SK-N-SH treated with all-trans-retinoic acid at 6 μM for 48 hours (cell line): ENCODE data around the gene CHI3L1.

ENCODE experiments used
- PATZ1 ChIP-seq: fragments of 250-450 bp; sonication (Bioruptor Pico); IDR thresholded peaks from 2 replicates; pipeline ENCODE4 v1.8.0; 2020; ENCODE audit warnings: mild to moderate bottlenecking, moderate library complexity, borderline replicate concordance
- TOX ChIP-seq: fragments of 250-450 bp; sonication (Bioruptor Pico); IDR thresholded peaks from 2 replicates; pipeline ENCODE4 v1.8.0; 2021; ENCODE audit warnings: mild to moderate bottlenecking, moderate library complexity, borderline replicate concordance
- ZFP30 ChIP-seq: fragments of 450-650 bp; formaldehyde crosslinking; IDR thresholded peaks from 2 replicates; pipeline ENCODE4 v1.5.0; 2022; ENCODE audit warnings: mild to moderate bottlenecking, moderate library complexity

- TF ChIP-seq TOX (CRISPR knock-in tag) (no peak), ZFP30 (no peak), PATZ1 (CRISPR knock-in tag) (no peak)
These were observed 34.1 kb downstream of the CHI3L1 start for GRCh38 chr1:203152158-203153034.
